A673 (cell line): Measurements from ENCODE around the gene PRLR. TPM values are rescaled to one million over a fixed set of nuclear protein-coding genes. Genes with fewer than 3 reads are reported as not detected.

Experiments used
- BruUV-seq: library from RNA; stranded (reverse); fragments of 400-500 nt; replicated peaks from 2 replicates; lab custom pipeline; 2021; lab: Mats Ljungman, UMichigan
- CTCF ChIA-PET: fragments of 300-600 bp; sonication (Branson Sonifier 250); formaldehyde crosslinking; loops from one replicate; lab custom pipeline; 2022; ENCODE audit warnings: antibody characterized with exemption; lab: Charles Lee
- POLR2A ChIA-PET: fragments of 300-600 bp; sonication (Branson Sonifier 250); formaldehyde crosslinking; loops from one replicate; lab custom pipeline; 2022; ENCODE audit warnings: antibody characterized with exemption; ENCODE audit not compliant: low non-redundant PET; lab: Charles Lee
- DNase-seq: peaks from one replicate; pipeline ENCODE4 v3.0.0-alpha.2; 2015; ENCODE audit warnings: low spot score
- H3K27ac ChIP-seq: fragments of 200-600 bp; sonication (generic); 2 replicates; pipeline ENCODE4 v1.5.1; 2016; ENCODE audit warnings: mixed run types, low read depth, mild to moderate bottlenecking, mixed read lengths, antibody characterized with exemption, low read length; ENCODE audit not compliant: poor library complexity, severe bottlenecking
- H3K27me3 ChIP-seq: fragments of 200-600 bp; sonication (generic); replicated peaks from 2 replicates; pipeline ENCODE4 v1.6.1; 2017; ENCODE audit warnings: mixed run types, low read depth, mild to moderate bottlenecking, mixed read lengths, antibody characterized with exemption, low read length; ENCODE audit not compliant: insufficient read depth, poor library complexity
- H3K36me3 ChIP-seq: fragments of 200-600 bp; sonication (generic); 2 replicates; pipeline ENCODE4 v1.6.1; 2016; ENCODE audit warnings: mixed run types, mild to moderate bottlenecking, mixed read lengths, antibody characterized with exemption, low read length; ENCODE audit not compliant: insufficient read depth, poor library complexity, severe bottlenecking
- H3K4me1 ChIP-seq: fragments of 200-600 bp; sonication (generic); 2 replicates; pipeline ENCODE4 v1.6.1; 2017; ENCODE audit warnings: mixed run types, mild to moderate bottlenecking, mixed read lengths, antibody characterized with exemption, low read length; ENCODE audit not compliant: insufficient read depth, poor library complexity, severe bottlenecking
- H3K4me3 ChIP-seq: fragments of 200-600 bp; sonication (generic); 2 replicates; pipeline ENCODE4 v1.5.1; 2016; ENCODE audit warnings: low read depth, mixed run types, mild to moderate bottlenecking, mixed read lengths, low read length; ENCODE audit not compliant: poor library complexity, severe bottlenecking
- H3K9me3 ChIP-seq: fragments of 200-600 bp; sonication (generic); 2 replicates; pipeline ENCODE4 v1.6.1; 2016; ENCODE audit warnings: mixed run types, low read depth, mild to moderate bottlenecking, mixed read lengths, antibody characterized with exemption, low read length; ENCODE audit not compliant: poor library complexity, severe bottlenecking
- EZH2 ChIP-seq: fragments of 200-600 bp; sonication (generic); IDR thresholded peaks from 2 replicates; pipeline ENCODE4 v1.6.1; 2017; ENCODE audit warnings: borderline replicate concordance, low read depth, mild to moderate bottlenecking, mixed read lengths, antibody characterized with exemption, low read length; ENCODE audit not compliant: poor library complexity, severe bottlenecking
- intact Hi-C: fragments of 100-400 bp; cut with micrococcal nuclease; formaldehyde crosslinking; loops from one replicate; pipeline ENCODE4 v1.10.0; 2022; ENCODE audit not compliant: unreplicated experiment
- total RNA-seq: library from RNA; stranded (reverse); gene quantifications from 2 replicates; pipeline ENCODE4 v1.2.3, GENCODE V29; 2021
- TF ChIP-seq, protein P1 (sequence below): fragments of 300-800, 200-600 bp; sonication (generic); conservative IDR thresholded peaks from 2 replicates; pipeline ENCODE4 v1.5.1; 2017; ENCODE audit warnings: low read depth, mild to moderate bottlenecking, antibody characterized with exemption, low read length, moderate library complexity, mixed read lengths

PRLR gene
- total RNA-seq, 1 experiment from 2014 or later: not detected

DNA sequence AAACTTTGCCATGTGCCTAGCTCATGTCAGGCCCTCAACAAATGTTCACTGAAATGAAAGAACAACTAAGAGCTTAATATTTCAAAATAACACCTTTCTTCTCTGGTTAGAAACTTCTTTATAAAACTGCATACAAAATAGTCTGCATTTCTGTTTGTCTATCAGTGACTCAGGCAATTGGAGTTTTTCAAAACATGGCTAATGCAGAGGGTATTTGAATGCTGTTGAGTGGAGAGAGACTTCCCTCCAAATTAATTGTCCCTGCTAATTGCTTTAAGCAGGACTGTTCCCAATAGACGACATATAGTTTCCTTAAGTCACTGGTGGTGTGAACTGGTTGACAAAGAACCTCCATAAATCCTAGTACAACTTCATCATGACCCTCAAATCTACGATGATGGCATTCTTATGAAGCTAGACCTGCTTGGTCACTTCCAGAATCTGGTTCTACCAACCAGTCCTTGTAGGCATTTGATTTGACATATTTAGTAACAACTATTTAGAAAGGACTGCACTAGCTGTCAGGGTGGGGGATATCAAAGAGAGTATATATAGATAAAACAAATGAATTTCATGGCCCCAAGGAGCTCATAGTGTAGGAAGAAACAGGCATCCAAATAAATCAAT lies 84.5 kb downstream of the PRLR start:
- intact Hi-C loops: no loop called here
- Histone ChIP-seq H3K27ac (no peak overlapping the region), H3K27me3 (no peaks in the 10 kb centered on the region), H3K4me3 (no peak overlapping the region), H3K4me1 (no peaks in the 10 kb centered on the region), H3K9me3 (no peaks in the 10 kb centered on the region), H3K36me3 (no peaks in the 10 kb centered on the region)
- TF ChIP-seq, protein P1, sequence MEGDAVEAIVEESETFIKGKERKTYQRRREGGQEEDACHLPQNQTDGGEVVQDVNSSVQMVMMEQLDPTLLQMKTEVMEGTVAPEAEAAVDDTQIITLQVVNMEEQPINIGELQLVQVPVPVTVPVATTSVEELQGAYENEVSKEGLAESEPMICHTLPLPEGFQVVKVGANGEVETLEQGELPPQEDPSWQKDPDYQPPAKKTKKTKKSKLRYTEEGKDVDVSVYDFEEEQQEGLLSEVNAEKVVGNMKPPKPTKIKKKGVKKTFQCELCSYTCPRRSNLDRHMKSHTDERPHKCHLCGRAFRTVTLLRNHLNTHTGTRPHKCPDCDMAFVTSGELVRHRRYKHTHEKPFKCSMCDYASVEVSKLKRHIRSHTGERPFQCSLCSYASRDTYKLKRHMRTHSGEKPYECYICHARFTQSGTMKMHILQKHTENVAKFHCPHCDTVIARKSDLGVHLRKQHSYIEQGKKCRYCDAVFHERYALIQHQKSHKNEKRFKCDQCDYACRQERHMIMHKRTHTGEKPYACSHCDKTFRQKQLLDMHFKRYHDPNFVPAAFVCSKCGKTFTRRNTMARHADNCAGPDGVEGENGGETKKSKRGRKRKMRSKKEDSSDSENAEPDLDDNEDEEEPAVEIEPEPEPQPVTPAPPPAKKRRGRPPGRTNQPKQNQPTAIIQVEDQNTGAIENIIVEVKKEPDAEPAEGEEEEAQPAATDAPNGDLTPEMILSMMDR: no peak
- no peak for TF ChIP-seq EZH2
- BruUV-seq: no TSS peak
- DNase-seq: no peak
- CTCF ChIA-PET: no interaction called here
- POLR2A ChIA-PET: no interaction called here

- BruUV-seq: no TSS peak
- H3K27me3 ChIP-seq: no peaks in the 10 kb centered on the region
- DNase-seq: no peak
- TF ChIP-seq, protein P1: no peak
- no peak for TF ChIP-seq EZH2
- ChIA-PET CTCF (no interaction called here), POLR2A (no interaction called here)
- H3K27ac ChIP-seq: no peak overlapping the region
- H3K36me3 ChIP-seq: no peaks in the 10 kb centered on the region
- H3K4me3 ChIP-seq: no peak overlapping the region
- intact Hi-C loops: no loop called here
- H3K4me1 ChIP-seq: no peaks in the 10 kb centered on the region
- no peaks in the 10 kb centered on the region for H3K9me3 ChIP-seq
These were observed 85.3 kb downstream of the PRLR start for GRCh38 chr5:35145012-35145411.

DNA sequence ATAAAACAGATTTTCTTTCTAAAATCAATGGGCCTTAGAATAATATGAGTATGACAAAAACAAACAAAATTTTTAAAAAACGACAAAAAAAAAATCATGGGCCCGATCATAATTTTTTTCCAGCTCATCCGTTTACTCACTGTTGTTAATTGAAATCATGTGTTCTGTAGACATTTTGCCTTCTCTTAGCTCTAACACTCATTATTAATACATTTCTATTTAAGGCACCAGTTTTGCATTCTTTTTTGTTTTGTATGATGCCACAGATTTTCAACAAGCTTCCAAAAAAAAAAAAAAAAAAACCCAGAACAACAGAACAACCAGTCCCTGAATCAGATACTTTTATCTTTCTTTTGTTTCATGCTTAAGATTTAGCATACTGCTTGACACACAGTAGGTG lies 86.4 kb downstream of the PRLR start:
- BruUV-seq: no TSS peak
- Histone ChIP-seq H3K4me3 (no peak overlapping the region), H3K4me1 (no peaks in the 10 kb centered on the region), H3K9me3 (no peaks in the 10 kb centered on the region), H3K27me3 (no peaks in the 10 kb centered on the region), H3K27ac (no peak overlapping the region), H3K36me3 (no peaks in the 10 kb centered on the region)
- POLR2A ChIA-PET: no interaction called here
- intact Hi-C loops: no loop called here
- TF ChIP-seq, protein P1: no peak
- TF ChIP-seq EZH2: no peak
- DNase-seq: no peak
- CTCF ChIA-PET: no interaction called here
